Endodermal cell (in vitro differentiated cells): ENCODE measurements around the gene CCDC195. TPM values are rescaled to one million over a fixed set of nuclear protein-coding genes. Genes with fewer than 3 reads are reported as not detected.

Experiments
- DNase-seq: peaks from one replicate; pipeline ENCODE4 v3.0.0-alpha.2; 2017
- H3K27ac ChIP-seq: 2 replicates; pipeline ENCODE4 v1.5.1; 2013; ENCODE audit warnings: mild to moderate bottlenecking, low read depth, low read length, moderate library complexity
- H3K27me3 ChIP-seq: 2 replicates; pipeline ENCODE4 v1.6.1; 2013; ENCODE audit warnings: mild to moderate bottlenecking, low read length, moderate library complexity; ENCODE audit not compliant: insufficient read depth, control insufficient read depth, poor library complexity, severe bottlenecking
- H3K36me3 ChIP-seq: 2 replicates; pipeline ENCODE4 v1.7.0; 2013; ENCODE audit warnings: mild to moderate bottlenecking, low read length, moderate library complexity; ENCODE audit not compliant: control insufficient read depth, insufficient read depth
- H3K4me1 ChIP-seq: one replicate; pipeline ENCODE4 v1.7.0; 2013; ENCODE audit warnings: low read length; ENCODE audit not compliant: control insufficient read depth, insufficient read depth
- H3K4me3 ChIP-seq: 2 replicates; pipeline ENCODE4 v1.5.1; 2013; ENCODE audit warnings: mild to moderate bottlenecking, low read length, moderate library complexity
- H3K9ac ChIP-seq: 2 replicates; pipeline ENCODE4 v1.6.1; 2013; ENCODE audit warnings: mild to moderate bottlenecking, low read length, moderate library complexity; ENCODE audit not compliant: poor library complexity, severe bottlenecking; ENCODE audit errors: extremely low read depth
- H3K9me3 ChIP-seq: 2 replicates; pipeline ENCODE4 v1.6.1; 2013; ENCODE audit warnings: mild to moderate bottlenecking, low read length, moderate library complexity; ENCODE audit not compliant: control insufficient read depth
- H3K27ac Mint-ChIP-seq: 2 replicates; pipeline ENCODE4 v1.8.0; 2020; ENCODE audit warnings: mixed read lengths
- H3K27me3 Mint-ChIP-seq: 2 replicates; pipeline ENCODE4 v1.8.0; 2021; ENCODE audit warnings: mild to moderate bottlenecking, mixed read lengths; ENCODE audit not compliant: insufficient read depth
- H3K36me3 Mint-ChIP-seq: 2 replicates; pipeline ENCODE4 v1.8.0; 2020; ENCODE audit warnings: low read depth, mixed read lengths
- H3K4me1 Mint-ChIP-seq: 2 replicates; pipeline ENCODE4 v1.8.0; 2020; ENCODE audit warnings: mixed read lengths
- H3K4me3 Mint-ChIP-seq: 2 replicates; pipeline ENCODE4 v1.8.0; 2020; ENCODE audit warnings: mild to moderate bottlenecking, moderate library complexity, mixed read lengths
- H3K9me3 Mint-ChIP-seq: 2 replicates; pipeline ENCODE4 v1.8.0; 2020; ENCODE audit warnings: mild to moderate bottlenecking, mixed read lengths
- CTCF ChIP-seq: fragments of 200-600 bp; sonication (generic); conservative IDR thresholded peaks from 2 replicates; pipeline ENCODE4 v1.5.0; 2021; ENCODE audit warnings: antibody characterized with exemption, mild to moderate bottlenecking
- WGBS, 2 experiments: methylation state at CpG; one replicate each; pipeline versions ENCODE4 v1.1.5 to v1.1.7; 2013; ENCODE audit warnings: missing lambda C conversion rate in 2 of 2, mixed read lengths in 1 of 2; ENCODE audit not compliant: insufficient coverage in 1 of 2, insufficient read length in 1 of 2; 5-methylcytosine and 5-hydroxymethylcytosine counted together
- total RNA-seq, 2 donors: library from RNA; stranded (reverse); fragmentation: NEBNext Ultra II Directional in 1 of 2; extraction: Animal tissue kit (Norgen Biotek cat#: 25700) in 1 of 2; gene quantifications; 2 replicates in 1 of 2; 3 replicates in 1 of 2; pipeline ENCODE4 v1.2.1, GENCODE V29; 2021

CCDC195 gene
- total RNA-seq, 2 donors from 2014 or later, result not detected

- Mint-ChIP-seq H3K9me3 (peaks cover 56% of the 10 kb centered on the region), H3K4me3 (no peak overlapping the region), H3K27ac (no peak overlapping the region)
Measured at GRCh38 chr2:224659714-224660113, 56.5 kb downstream of the CCDC195 start.

GRCh38 chr2:224658780-224659405 is 57.3 kb downstream of the CCDC195 start:
- H3K4me1 Mint-ChIP-seq, result no peaks in the 10 kb centered on the region
- no peak for DNase-seq
- H3K9me3 Mint-ChIP-seq, result peaks cover 58% of the 10 kb centered on the region
- no peak for TF ChIP-seq CTCF
- no peak overlapping the region for H3K27ac ChIP-seq
- peaks cover 9% of the 10 kb centered on the region for H3K36me3 Mint-ChIP-seq
- H3K4me1 ChIP-seq, result no peaks in the 10 kb centered on the region
- no peak overlapping the region for H3K4me3 Mint-ChIP-seq
- H3K27me3 ChIP-seq, result no peaks in the 10 kb centered on the region
- H3K36me3 ChIP-seq, result no peaks in the 10 kb centered on the region
- H3K9me3 ChIP-seq, result peaks cover 18% of the 10 kb centered on the region
- no peak overlapping the region for H3K27ac Mint-ChIP-seq
- no peak overlapping the region for H3K9ac ChIP-seq
- H3K27me3 Mint-ChIP-seq, result no peaks in the 10 kb centered on the region
- H3K4me3 ChIP-seq, result no peak overlapping the region

More at GRCh38 chr2:224659714-224660113, 56.5 kb downstream of the CCDC195 start:
- Histone ChIP-seq H3K27ac (no peak overlapping the region), H3K4me1 (no peaks in the 10 kb centered on the region), H3K36me3 (no peaks in the 10 kb centered on the region), H3K4me3 (no peak overlapping the region), H3K9me3 (peaks cover 20% of the 10 kb centered on the region), H3K9ac (no peak overlapping the region), H3K27me3 (no peaks in the 10 kb centered on the region)
- H3K36me3 Mint-ChIP-seq, result peaks cover 7% of the 10 kb centered on the region
- no peak for DNase-seq
- H3K4me1 Mint-ChIP-seq, result no peaks in the 10 kb centered on the region
- H3K27me3 Mint-ChIP-seq, result no peaks in the 10 kb centered on the region
- WGBS, 2 experiments, result 88 to 92% methylated on average over 6 of the region's 6 CpGs
- TF ChIP-seq CTCF, result no peak

- H3K36me3 Mint-ChIP-seq, result peaks cover 3% of the 10 kb centered on the region
- no peak for TF ChIP-seq CTCF
- H3K4me1 Mint-ChIP-seq, result no peaks in the 10 kb centered on the region
- Histone ChIP-seq H3K9ac (no peak overlapping the region), H3K9me3 (peaks cover 6% of the 10 kb centered on the region), H3K36me3 (no peaks in the 10 kb centered on the region), H3K27me3 (no peaks in the 10 kb centered on the region), H3K4me3 (no peak overlapping the region), H3K27ac (no peak overlapping the region), H3K4me1 (no peaks in the 10 kb centered on the region)
- no peaks in the 10 kb centered on the region for H3K27me3 Mint-ChIP-seq
- peaks cover 45% of the 10 kb centered on the region for H3K9me3 Mint-ChIP-seq
- WGBS, 2 experiments, result 91 to 100% methylated on average over 4 to 5 of the region's 5 CpGs
- H3K27ac Mint-ChIP-seq, result no peak overlapping the region
- no peak for DNase-seq
- no peak overlapping the region for H3K4me3 Mint-ChIP-seq
Measured at GRCh38 chr2:224657349-224657748, 58.8 kb downstream of the CCDC195 start.
